Suppressor macrophage treated with lipopolysaccharide for 1 hour (primary cell): Measurements from ENCODE around the gene DEPDC5.

Experiments used
- DNase-seq, 3 donors: peaks; one replicate each; pipeline ENCODE4 v3.0.0-alpha.2; 2020 to 2022

DEPDC5 gene

DNA sequence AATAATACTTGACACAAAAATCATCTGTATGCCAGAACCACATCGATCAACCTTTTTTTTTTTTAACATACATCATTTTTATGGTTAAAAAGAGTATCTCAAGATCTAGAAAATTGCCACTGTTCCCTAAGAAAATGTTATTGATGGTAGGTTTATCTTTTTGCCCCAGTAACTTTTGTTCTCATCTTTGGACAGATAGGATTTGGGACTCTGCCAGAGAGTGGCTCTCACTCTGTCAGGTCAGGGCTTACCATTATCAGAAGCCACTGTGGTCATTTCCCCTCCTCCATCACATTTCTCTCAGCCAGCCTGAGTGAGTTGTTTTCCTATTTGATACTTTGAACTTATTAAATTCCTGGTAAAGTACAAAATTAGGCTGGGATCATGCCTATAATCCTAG is 142.7 kb downstream of the DEPDC5 start:
- no peak for DNase-seq

- no peak for DNase-seq
These were observed 144.3 kb downstream of the DEPDC5 start for GRCh38 chr22:31897842-31898805.

DNA sequence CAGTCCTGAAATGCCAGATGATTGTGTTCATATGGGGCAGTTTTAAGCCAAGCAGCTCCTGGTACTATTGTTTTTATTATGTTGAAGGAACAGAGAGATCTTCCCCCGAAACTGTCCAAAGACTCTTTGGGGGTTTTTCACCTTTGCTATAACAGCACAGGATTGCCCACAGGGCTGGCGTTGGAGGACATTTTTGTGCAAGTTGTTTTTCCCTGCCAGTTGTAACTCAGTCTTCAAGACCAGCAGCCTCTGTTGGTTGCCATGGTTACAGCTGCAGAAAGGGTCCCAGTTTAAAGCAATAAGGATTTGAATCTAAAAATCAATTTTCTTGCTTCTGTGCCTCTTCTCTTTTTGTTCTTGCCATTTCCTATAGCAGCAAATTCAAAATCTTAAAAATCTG is 145.1 kb downstream of the DEPDC5 start:
- no peak for DNase-seq

GRCh38 chr22:31899669-31900068 is 145.8 kb downstream of the DEPDC5 start:
- no peak for DNase-seq

DNA sequence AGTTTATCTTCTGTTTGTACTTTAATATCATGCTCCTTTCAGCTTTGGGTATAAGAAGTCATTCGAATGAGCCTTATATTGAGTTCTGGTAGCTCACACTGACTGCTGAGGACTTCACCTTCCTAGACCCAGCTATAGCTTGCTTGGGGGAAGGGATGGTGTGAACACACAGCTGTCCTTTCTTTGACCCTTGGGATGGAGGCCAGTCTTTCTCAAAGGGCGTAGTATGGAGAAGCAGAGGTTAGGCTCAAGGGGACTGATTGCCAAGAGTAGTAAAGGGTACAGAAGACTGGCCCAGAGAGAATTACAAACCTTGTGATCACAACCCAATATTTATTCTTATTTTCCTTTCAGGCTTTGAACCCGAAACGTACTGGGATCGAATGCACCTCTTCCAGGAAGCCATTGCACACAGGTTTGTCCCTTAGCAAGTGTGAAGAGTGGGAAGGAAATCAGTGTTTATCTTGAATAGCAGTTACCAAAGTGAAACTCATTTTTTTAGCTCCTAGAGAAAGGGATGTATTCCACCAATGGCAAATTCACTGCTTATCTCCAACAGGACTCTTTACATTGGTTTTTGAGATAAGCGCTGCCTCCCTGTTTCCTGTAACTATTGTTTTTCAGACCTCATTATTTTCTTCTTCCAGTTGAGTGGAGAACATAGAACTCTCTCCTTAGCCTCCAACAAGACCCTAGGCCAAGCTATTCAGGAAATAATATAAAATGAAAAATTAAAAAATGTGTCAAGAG is 147.7 kb downstream of the DEPDC5 start:
- DNase-seq = no peak

- DNase-seq = no peak
These were observed 150.8 kb downstream of the DEPDC5 start for GRCh38 chr22:31904651-31905050.

DNA sequence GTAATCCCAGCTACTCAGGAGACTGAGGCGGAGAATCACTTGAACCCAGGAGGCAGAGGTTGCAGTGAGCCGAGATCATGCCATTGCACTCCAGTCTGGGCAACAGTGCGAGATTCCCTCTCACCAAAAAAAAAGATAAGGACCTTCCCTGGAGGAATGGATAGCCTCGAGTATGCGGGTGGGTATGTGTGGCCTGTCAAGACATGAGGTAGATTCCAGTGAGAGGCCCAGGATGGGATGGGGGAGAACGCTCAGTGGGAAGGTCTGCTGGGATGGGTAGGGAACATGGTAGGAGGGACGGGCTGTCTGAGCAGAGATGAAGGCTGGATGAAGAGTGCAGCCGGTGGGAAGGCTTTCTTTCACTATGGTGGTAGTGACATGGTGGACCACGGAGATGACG is 151.5 kb downstream of the DEPDC5 start:
- no peak for DNase-seq

DNA sequence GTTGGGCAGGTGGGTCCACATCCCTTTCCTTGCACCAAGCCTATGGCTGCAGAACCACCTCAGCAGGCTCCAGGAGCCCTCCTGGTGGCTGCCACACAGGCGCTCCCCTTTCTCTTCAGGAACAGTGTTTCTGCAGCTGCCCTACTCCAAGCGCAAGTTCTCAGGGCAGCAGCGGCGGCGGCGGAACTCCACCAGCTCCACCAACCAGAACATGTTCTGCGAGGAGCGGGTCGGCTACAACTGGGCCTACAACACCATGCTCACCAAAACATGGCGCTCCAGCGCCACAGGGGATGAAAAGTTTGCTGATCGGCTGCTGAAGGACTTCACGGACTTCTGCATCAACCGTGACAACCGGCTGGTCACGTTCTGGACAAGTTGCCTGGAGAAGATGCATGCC is 152.3 kb downstream of the DEPDC5 start:
- no peak for DNase-seq

DNA sequence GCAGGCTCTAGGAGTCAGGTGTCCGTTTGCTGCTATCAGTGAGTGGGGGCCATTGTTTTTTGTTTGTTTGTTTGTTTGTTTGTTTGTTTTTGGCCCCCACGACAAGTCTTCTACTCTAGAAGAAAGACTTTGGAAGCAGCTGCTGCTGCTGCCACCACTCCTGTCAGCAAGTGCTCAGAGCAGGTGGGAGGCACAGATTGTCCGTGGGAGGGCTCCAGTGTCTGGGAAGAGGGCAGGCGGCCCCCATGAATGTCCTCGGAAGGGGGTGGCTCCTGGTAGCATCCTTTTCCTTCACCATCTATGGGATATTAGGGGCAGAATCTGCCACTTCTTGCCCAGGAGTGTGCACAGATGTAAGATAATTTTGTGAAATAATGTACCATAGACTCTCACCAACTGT is 152.8 kb downstream of the DEPDC5 start:
- no peak for DNase-seq

DNA sequence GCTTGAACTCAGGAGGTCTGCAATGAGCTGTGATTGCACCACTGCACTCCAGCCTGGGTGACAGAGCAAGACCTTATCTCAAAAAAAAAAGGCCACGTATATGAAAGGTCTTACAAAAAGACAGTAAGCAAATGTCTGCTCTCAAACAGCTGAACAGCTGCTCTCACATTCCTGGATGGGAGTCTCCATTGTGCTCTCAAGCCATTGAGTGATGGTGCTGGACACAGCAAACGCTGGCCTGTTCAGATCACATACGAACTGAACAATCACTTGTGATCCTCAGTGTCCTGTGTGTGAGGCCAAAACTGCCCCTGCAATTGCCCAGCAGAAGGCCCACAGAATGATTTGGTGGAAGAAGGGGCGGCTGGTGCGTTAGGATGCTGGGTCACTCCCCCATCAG is 156.2 kb downstream of the DEPDC5 start:
- no peak for DNase-seq

- no peak for DNase-seq
These were observed 158.0 kb downstream of the DEPDC5 start for GRCh38 chr22:31911565-31912406.

GRCh38 chr22:31912407-31912743 is 158.6 kb downstream of the DEPDC5 start:
- DNase-seq = no peak

DNA sequence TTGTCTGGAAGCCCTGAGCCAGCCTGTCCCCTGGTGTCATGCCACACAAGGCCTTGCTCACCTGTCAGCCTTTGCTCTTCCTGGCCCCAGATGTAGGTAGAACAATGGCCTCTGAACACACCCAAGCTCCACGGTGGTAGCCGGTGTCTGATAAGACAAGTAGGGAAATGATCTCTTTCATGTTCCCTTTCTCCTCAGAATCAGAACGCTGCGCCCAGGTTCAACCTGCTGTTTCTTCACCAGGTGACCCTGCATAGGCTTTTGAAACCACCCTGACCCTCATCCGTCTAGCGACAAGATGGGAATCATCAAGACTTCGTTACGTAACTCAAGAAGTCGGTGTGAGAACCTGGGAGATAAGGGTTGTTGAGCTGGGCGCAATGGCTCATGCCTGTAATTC is 161.8 kb downstream of the DEPDC5 start:
- DNase-seq = no peak

DNA sequence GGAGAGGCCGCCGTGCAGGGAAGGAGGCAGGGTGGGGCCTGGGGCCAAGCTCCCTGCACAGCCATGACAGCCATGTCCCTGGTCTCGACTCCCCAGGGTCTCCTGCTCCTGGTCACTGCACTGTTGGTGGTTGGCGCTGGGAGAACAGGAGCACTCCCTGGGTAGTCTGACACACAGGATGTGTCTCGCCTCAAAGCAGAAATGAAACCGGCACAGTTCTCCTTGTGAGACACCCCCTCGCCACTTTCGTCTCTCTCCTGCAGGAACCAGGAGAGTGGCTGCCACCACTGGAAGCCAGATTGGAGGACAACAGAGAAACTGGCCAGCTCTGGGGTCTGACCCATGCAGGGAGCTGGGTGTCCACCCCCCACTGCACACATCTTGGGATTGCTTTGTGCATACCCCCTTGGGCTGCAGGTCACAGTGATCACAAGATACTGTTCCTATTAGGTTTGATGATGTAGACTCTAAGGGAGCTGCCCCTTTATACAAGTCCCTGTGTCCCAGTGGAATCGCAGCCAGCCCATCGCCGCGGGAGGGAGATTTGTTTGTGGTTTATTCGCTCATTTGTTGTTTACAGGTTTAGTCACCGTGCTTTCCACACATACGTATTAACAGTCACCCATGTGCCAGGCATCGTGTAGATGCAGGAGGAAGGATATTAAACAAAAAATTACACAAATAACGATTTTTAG is 163.6 kb downstream of the DEPDC5 start:
- DNase-seq = peak; percentile 86

DNA sequence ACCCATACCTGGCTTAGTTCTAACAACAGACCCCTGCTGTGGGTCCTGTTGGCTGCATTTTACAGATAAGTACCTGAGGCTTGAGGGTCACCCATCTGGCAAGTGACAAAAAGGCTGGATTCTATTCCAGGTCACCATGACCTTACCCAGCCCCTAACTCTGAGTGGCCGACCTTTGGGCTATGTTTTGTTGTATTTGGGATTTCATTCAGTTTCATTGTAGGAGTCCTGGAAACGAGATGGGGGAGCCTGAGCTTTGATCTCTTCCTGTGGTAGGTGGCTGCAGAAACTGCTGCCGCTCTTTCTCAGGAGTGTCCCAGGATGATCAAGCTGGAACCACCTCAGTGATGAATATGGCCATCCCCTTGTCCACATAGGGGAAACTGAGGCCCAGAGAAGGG is 165.9 kb downstream of the DEPDC5 start:
- DNase-seq = no peak

DNA sequence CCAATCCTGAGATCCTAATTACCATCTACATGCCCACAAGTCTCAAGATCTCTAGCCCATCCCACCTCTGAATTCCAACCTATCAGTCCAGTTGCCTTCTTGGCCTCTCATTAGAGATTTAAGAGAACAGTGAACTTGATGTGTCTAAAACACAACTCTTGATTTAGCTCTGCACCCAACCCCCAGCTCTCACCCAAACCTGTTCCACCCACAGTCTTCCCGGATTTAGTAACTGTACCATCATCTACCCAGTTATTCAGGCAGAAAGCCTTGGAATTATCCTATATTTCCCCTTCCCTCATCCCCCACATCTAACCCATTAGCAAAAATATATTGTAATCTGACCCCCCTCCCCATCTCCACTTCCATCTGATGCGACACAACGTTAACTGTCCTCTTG is 166.5 kb downstream of the DEPDC5 start:
- no peak for DNase-seq

- peak in 2 of 3 donors; percentile 23 to 43 for DNase-seq
These were observed 167.3 kb downstream of the DEPDC5 start for GRCh38 chr22:31921106-31921505.

DNA sequence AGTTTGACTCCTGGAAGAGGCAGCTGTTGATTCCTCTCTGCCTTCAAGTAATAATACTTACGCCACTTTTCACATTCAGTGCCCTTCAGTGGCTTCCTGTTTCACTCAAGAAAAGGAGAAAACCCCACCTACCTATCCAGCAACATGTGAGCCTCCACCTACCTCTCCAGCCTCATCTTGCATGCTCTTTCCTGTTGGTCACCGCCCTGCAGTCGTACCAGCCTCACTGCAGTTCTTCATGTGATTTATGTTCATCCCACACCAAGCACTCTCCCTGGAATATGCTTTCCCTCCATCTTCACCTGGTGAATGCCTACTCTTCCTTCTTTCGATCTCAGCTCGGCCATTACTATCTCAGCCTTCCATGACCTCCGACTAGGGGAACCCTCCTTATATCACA is 168.7 kb downstream of the DEPDC5 start:
- peak; percentile 39 to 62 (median 60) for DNase-seq

- peak; percentile 73 to 80 (median 74) for DNase-seq
These were observed 169.3 kb downstream of the DEPDC5 start for GRCh38 chr22:31923136-31923535.

GRCh38 chr22:31923747-31924146 is 169.9 kb downstream of the DEPDC5 start:
- no peak for DNase-seq

DNA sequence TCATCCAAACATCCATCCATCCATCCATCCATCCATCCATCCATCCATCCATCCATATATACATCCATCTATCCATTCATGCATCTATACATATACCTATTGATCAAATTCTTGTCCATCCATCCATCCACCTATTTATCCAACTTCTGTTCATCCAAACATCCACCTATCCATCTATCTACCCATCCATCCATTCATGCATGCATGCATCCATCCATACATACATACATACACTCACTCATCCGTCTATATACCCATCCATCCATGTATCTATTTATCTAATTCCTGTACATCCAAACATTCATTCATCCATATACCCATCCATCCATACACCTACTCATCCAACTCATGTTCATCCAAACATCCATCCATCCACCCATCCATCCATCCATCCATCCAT is 171.2 kb downstream of the DEPDC5 start:
- DNase-seq = no peak

GRCh38 chr22:31926024-31926423 is 172.2 kb downstream of the DEPDC5 start:
- DNase-seq = no peak

DNA sequence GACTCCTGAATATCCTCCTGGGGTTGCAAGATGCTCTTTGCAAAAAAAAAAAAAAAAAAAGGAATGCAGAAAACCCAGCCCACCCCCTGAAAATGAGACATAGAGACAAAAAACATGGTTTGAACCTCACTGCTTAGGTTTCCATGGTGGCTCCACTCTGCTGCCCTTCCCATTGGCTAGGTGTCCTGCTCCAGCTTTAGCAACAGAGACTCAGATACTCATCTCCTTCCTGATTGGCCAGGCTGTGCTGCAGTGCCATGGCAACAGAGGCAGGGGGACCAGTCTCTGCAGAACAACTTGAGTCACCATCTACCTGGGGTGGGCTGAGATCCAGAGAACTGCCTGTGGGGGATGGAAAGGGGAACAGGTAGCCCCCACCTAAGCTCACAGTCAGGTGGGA is 173.2 kb downstream of the DEPDC5 start:
- DNase-seq = no peak
